GM23248 (cell line): ENCODE results near the gene WFIKKN1. TPM values are rescaled to one million over a fixed set of nuclear protein-coding genes. Genes with fewer than 3 reads are reported as not detected.
A peak's percentile ranks its signal among the peaks of the same experiment; 100 is the strongest.

Source experiments
- DNase-seq: peaks from one replicate; pipeline ENCODE4 v3.0.0-alpha.2; 2015
- H2AFZ ChIP-seq: fragments of 200-600 bp; sonication (generic); 2 replicates; pipeline ENCODE4 v1.6.1; 2016; ENCODE audit warnings: antibody characterized with exemption
- H3F3A ChIP-seq: fragments of 200-600 bp; sonication (generic); 2 replicates; pipeline ENCODE4 v1.6.1; 2016; ENCODE audit warnings: mild to moderate bottlenecking, antibody characterized with exemption, mixed run types; ENCODE audit not compliant: insufficient read depth
- H3K27ac ChIP-seq: fragments of 200-600 bp; sonication (generic); 2 replicates; pipeline ENCODE4 v1.5.1; 2016; ENCODE audit warnings: mild to moderate bottlenecking
- H3K27me3 ChIP-seq: fragments of 200-600 bp; sonication (generic); replicated peaks from 2 replicates; pipeline ENCODE4 v1.6.1; 2016; ENCODE audit warnings: mild to moderate bottlenecking; ENCODE audit not compliant: insufficient read depth
- H3K36me3 ChIP-seq: fragments of 200-600 bp; sonication (generic); 2 replicates; pipeline ENCODE4 v1.6.1; 2016; ENCODE audit warnings: low read depth, mild to moderate bottlenecking
- H3K4me1 ChIP-seq: fragments of 200-600 bp; sonication (generic); 2 replicates; pipeline ENCODE4 v1.6.1; 2016; ENCODE audit warnings: mild to moderate bottlenecking; ENCODE audit not compliant: insufficient read depth
- H3K4me2 ChIP-seq: fragments of 200-600 bp; sonication (generic); one replicate; pipeline ENCODE4 v1.6.1; 2016; ENCODE audit warnings: mild to moderate bottlenecking; ENCODE audit not compliant: unreplicated experiment
- H3K4me3 ChIP-seq: fragments of 200-600 bp; sonication (generic); 2 replicates; pipeline ENCODE4 v1.5.1; 2016; ENCODE audit warnings: mild to moderate bottlenecking
- H3K79me2 ChIP-seq: fragments of 200-600 bp; sonication (generic); 2 replicates; pipeline ENCODE4 v1.6.1; 2016; ENCODE audit warnings: mild to moderate bottlenecking; ENCODE audit not compliant: insufficient read depth
- H3K9ac ChIP-seq: fragments of 200-600 bp; sonication (generic); 2 replicates; pipeline ENCODE4 v1.6.1; 2016; ENCODE audit warnings: mild to moderate bottlenecking
- H3K9me2 ChIP-seq: fragments of 200-600 bp; sonication (generic); 2 replicates; pipeline ENCODE4 v1.6.1; 2016; ENCODE audit warnings: mixed run types, mild to moderate bottlenecking, moderate library complexity; ENCODE audit not compliant: insufficient read depth
- H3K9me3 ChIP-seq: fragments of 200-600 bp; sonication (generic); one replicate; pipeline ENCODE4 v1.6.1; 2017; ENCODE audit warnings: low read depth
- H4K20me1 ChIP-seq: fragments of 200-600 bp; sonication (generic); 2 replicates; pipeline ENCODE4 v1.6.0; 2016; ENCODE audit not compliant: insufficient read depth
- EZH2 ChIP-seq: fragments of 200-600 bp; sonication (generic); IDR thresholded peaks from 2 replicates; pipeline ENCODE4 v1.6.1; 2018; ENCODE audit warnings: antibody characterized with exemption, mild to moderate bottlenecking; ENCODE audit not compliant: insufficient read depth, poor library complexity, severe bottlenecking
- EZH2phosphoT487 ChIP-seq: fragments of 200-600 bp; sonication (generic); IDR thresholded peaks from 2 replicates; pipeline ENCODE4 v1.6.1; 2018; ENCODE audit warnings: antibody characterized with exemption, moderate library complexity, mild to moderate bottlenecking, low read depth; ENCODE audit not compliant: insufficient read depth
- WGBS, 2 experiments: methylation state at CpG; one replicate each; pipeline ENCODE4 v1.1.6; 2015 to 2017; ENCODE audit warnings: low lambda C conversion rate in 2 of 2, low coverage in 1 of 2; ENCODE audit errors: missing lambda C conversion rate in 2 of 2; 5-methylcytosine and 5-hydroxymethylcytosine counted together
- in situ Hi-C: fragments of 300-500 bp; cut with MboI; formaldehyde crosslinking; loops from 2 replicates; pipeline ENCODE4 v1.15.0; 2020
- polyA plus RNA-seq: library from polyadenylated mRNA; unstranded; fragments of >200 nt; fragmentation: Nextera tagmentation; extraction: Ambion mirVana; gene quantifications from 2 replicates; pipeline ENCODE4 v1.2.1, GENCODE V29; 2016
- total RNA-seq: library from RNA; depleted of rRNA; stranded (reverse); fragments of >200 nt; shearing (Covaris generic); gene quantifications from 2 replicates; pipeline ENCODE4 v1.2.3, GENCODE V29; 2014

The WFIKKN1 gene
- total and polyA plus RNA-seq, 2 experiments from 2014 or later, result not detected

GRCh38 chr16:637081-638018 lies 6.6 kb downstream of the WFIKKN1 start:
- Histone ChIP-seq H3K4me2 (no peak overlapping the region), H3K36me3 (no peaks in the 10 kb centered on the region), H4K20me1 (no peaks in the 10 kb centered on the region), H3K4me3 (peak overlapping the region; percentile 90), H3F3A (peaks cover 9% of the 10 kb centered on the region), H3K9me3 (no peaks in the 10 kb centered on the region), H3K79me2 (peaks cover 14% of the 10 kb centered on the region), H3K27ac (peak overlapping the region; percentile 85), H3K27me3 (no peaks in the 10 kb centered on the region), H2AFZ (peak overlapping the region; percentile 84), H3K9me2 (no peaks in the 10 kb centered on the region), H3K4me1 (0 out of 2 replicates have a peak, but pooled peaks cover 3% of the 10 kb centered on the region), H3K9ac (peak overlapping the region; percentile 80)
- in situ Hi-C loops, result no loop called here
- 22 to 23% methylated on average over 27 to 51 of the region's 53 CpGs for WGBS, 2 experiments
- no peak for TF ChIP-seq EZH2phosphoT487
- TF ChIP-seq EZH2, result no peak
- DNase-seq, result peak; percentile 94

- WGBS, 2 experiments, result 80 to 83% methylated on average over 15 of the region's 15 CpGs
- H3K36me3 ChIP-seq, result no peaks in the 10 kb centered on the region
- H3F3A ChIP-seq, result peaks cover 9% of the 10 kb centered on the region
- no peak overlapping the region for H3K4me3 ChIP-seq
- no peak overlapping the region for H3K4me2 ChIP-seq
- no peaks in the 10 kb centered on the region for H4K20me1 ChIP-seq
- TF ChIP-seq EZH2phosphoT487 (no peak), EZH2 (no peak)
- no peaks in the 10 kb centered on the region for H3K27me3 ChIP-seq
- DNase-seq, result no peak
- H3K9ac ChIP-seq, result no peak overlapping the region
- H3K9me2 ChIP-seq, result no peaks in the 10 kb centered on the region
- no peaks in the 10 kb centered on the region for H3K9me3 ChIP-seq
- in situ Hi-C loops, result no loop called here
- H2AFZ ChIP-seq, result no peak overlapping the region
- H3K79me2 ChIP-seq, result peaks cover 19% of the 10 kb centered on the region
- 0 out of 2 replicates have a peak, but pooled peaks cover 6% of the 10 kb centered on the region for H3K4me1 ChIP-seq
- no peak overlapping the region for H3K27ac ChIP-seq
Measured at GRCh38 chr16:638034-638543, 7.3 kb downstream of the WFIKKN1 start.

- Histone ChIP-seq H3F3A (peaks cover 9% of the 10 kb centered on the region), H3K9me3 (no peaks in the 10 kb centered on the region), H3K4me1 (0 out of 2 replicates have a peak, but pooled peaks cover 6% of the 10 kb centered on the region), H3K4me2 (no peak overlapping the region), H3K4me3 (no peak overlapping the region), H4K20me1 (no peaks in the 10 kb centered on the region), H3K36me3 (no peaks in the 10 kb centered on the region), H2AFZ (no peak overlapping the region), H3K79me2 (peaks cover 19% of the 10 kb centered on the region), H3K9ac (no peak overlapping the region), H3K9me2 (no peaks in the 10 kb centered on the region), H3K27me3 (no peaks in the 10 kb centered on the region), H3K27ac (no peak overlapping the region)
- TF ChIP-seq EZH2phosphoT487, result no peak
- no peak for TF ChIP-seq EZH2
- in situ Hi-C loops, result no loop called here
- no peak for DNase-seq
- 56 to 63% methylated on average over 9 of the region's 9 CpGs for WGBS, 2 experiments
Measured at GRCh38 chr16:638836-639235, 8.1 kb downstream of the WFIKKN1 start.

GRCh38 chr16:640614-641013 lies 9.8 kb downstream of the WFIKKN1 start:
- Histone ChIP-seq H2AFZ (no peak overlapping the region), H3F3A (peaks cover 9% of the 10 kb centered on the region), H3K4me1 (0 out of 2 replicates have a peak, but pooled peaks cover 4% of the 10 kb centered on the region), H3K36me3 (no peaks in the 10 kb centered on the region), H3K27ac (no peak overlapping the region), H3K4me3 (no peak overlapping the region), H3K9ac (no peak overlapping the region), H3K27me3 (no peaks in the 10 kb centered on the region), H3K79me2 (peaks cover 7% of the 10 kb centered on the region; the same call in 1 of the 2 replicates), H3K4me2 (no peak overlapping the region), H4K20me1 (no peaks in the 10 kb centered on the region), H3K9me3 (no peaks in the 10 kb centered on the region), H3K9me2 (no peaks in the 10 kb centered on the region)
- in situ Hi-C loops, result no loop called here
- DNase-seq, result no peak
- TF ChIP-seq EZH2phosphoT487, result no peak
- 77 to 91% methylated on average over 3 of the region's 5 CpGs for WGBS, 2 experiments
